Upper lobe of left lung (tissue), 6 donors: ENCODE results near the gene SMG9. TPM values are rescaled to one million over a fixed set of nuclear protein-coding genes. Genes with fewer than 3 reads are reported as not detected.

ENCODE experiments used
- ATAC-seq, 2 donors: fragments of 200-7000 bp; cut with Tn5 transposase; one replicate each; pipeline ENCODE4 v1.9.1; 2022; ENCODE audit warnings: mild to moderate bottlenecking in 2 of 2, moderate library complexity in 2 of 2; ENCODE audit not compliant: low FRiP score in 2 of 2
- DNase-seq, 2 donors: peaks; one replicate each; pipeline ENCODE4 v3.0.0-alpha.2; 2019 to 2020
- H3K27ac ChIP-seq, 4 donors: fragments of 200-600 bp; sonication (generic); one replicate each; pipeline ENCODE4 v1.5.1; 2016 to 2019
- H3K27me3 ChIP-seq, 4 donors: fragments of 200-600 bp; sonication (generic); one replicate each; pipeline ENCODE4 v1.5.1; 2017 to 2019
- H3K36me3 ChIP-seq, 4 donors: fragments of 200-600 bp; sonication (generic); one replicate each; pipeline ENCODE4 v1.5.1; 2016 to 2019
- H3K4me1 ChIP-seq, 4 donors: fragments of 200-600 bp; sonication (generic); one replicate each; pipeline ENCODE4 v1.5.1; 2018 to 2019
- H3K4me3 ChIP-seq, 4 donors: fragments of 200-600 bp; sonication (generic); one replicate each; pipeline ENCODE4 v1.5.1; 2017 to 2019; ENCODE audit warnings: mild to moderate bottlenecking in 2 of 4, moderate library complexity in 1 of 4
- H3K9me3 ChIP-seq, 4 donors: fragments of 200-600 bp; sonication (generic); one replicate each; pipeline ENCODE4 v1.5.1; 2018 to 2019
- CTCF ChIP-seq, 6 experiments: fragments of 450-650 bp in 4 of 6; fragments of 200-600 bp in 2 of 6; sonication (generic) in 2 of 6; IDR thresholded peaks; one replicate each; pipeline ENCODE4 v1.5.1; 2016 to 2019; ENCODE audit warnings: antibody characterized with exemption in 6 of 6
- EP300 ChIP-seq, 4 donors: sonication (generic); formaldehyde crosslinking; IDR thresholded peaks; one replicate each; pipeline ENCODE4 v1.5.1; 2017; ENCODE audit warnings: antibody characterized with exemption in 4 of 4, control low read depth in 2 of 4
- POLR2A ChIP-seq, 4 donors: fragments of 450-650 bp; IDR thresholded peaks; one replicate each; pipeline ENCODE4 v1.5.1; 2016 to 2017; ENCODE audit warnings: antibody characterized with exemption in 4 of 4, mild to moderate bottlenecking in 2 of 4
- POLR2AphosphoS5 ChIP-seq, 2 donors: sonication (generic); formaldehyde crosslinking; IDR thresholded peaks; one replicate each; pipeline ENCODE4 v1.5.1; 2017; ENCODE audit warnings: antibody characterized with exemption in 2 of 2
- WGBS, 2 donors: methylation state at CpG; one replicate each; pipeline ENCODE4 v1.1.5; 2017 to 2018; 5-methylcytosine and 5-hydroxymethylcytosine counted together
- total RNA-seq, 6 donors: library from RNA; depleted of rRNA in 4 of 6; stranded (reverse); fragments of >200 nt in 4 of 6; gene quantifications; one replicate each; pipeline versions ENCODE4 v1.1.0 to v1.2.1, GENCODE V29; 2016 to 2021
- donor health status: DM: no; HTN: no; CAD: no; lungs with moderate emphysema.
- donor health status: DM: no; HTN: yes; CAD: no; lungs with severe emphysema.

Gene SMG9
- total RNA-seq, 6 donors from 2014 or later, result 23.0 to 119 (median 52.9) TPM

GRCh38 chr19:43719378-43719868 is 35.3 kb downstream of the SMG9 start:
- H3K4me3 ChIP-seq, result no peak overlapping the region
- no peaks in the 10 kb centered on the region for H3K9me3 ChIP-seq
- no peak overlapping the region for H3K27ac ChIP-seq
- H3K4me1 ChIP-seq, result no peaks in the 10 kb centered on the region
- TF ChIP-seq POLR2AphosphoS5 (IDR thresholded peaks at IDR 0.05), result no peak
- TF ChIP-seq POLR2A (IDR thresholded peaks at IDR 0.05), result no peak
- no peak for TF ChIP-seq EP300 (IDR thresholded peaks at IDR 0.05)
- no peak for TF ChIP-seq CTCF (IDR thresholded peaks at IDR 0.05)
- 91 to 94% methylated on average over 31 to 37 of the region's 37 CpGs for WGBS, 2 donors
- peak in 1 of 2 donors; percentile 81 for DNase-seq
- no peaks in the 10 kb centered on the region for H3K36me3 ChIP-seq
- no peak for ATAC-seq
- H3K27me3 ChIP-seq, result no peaks in the 10 kb centered on the region

DNA sequence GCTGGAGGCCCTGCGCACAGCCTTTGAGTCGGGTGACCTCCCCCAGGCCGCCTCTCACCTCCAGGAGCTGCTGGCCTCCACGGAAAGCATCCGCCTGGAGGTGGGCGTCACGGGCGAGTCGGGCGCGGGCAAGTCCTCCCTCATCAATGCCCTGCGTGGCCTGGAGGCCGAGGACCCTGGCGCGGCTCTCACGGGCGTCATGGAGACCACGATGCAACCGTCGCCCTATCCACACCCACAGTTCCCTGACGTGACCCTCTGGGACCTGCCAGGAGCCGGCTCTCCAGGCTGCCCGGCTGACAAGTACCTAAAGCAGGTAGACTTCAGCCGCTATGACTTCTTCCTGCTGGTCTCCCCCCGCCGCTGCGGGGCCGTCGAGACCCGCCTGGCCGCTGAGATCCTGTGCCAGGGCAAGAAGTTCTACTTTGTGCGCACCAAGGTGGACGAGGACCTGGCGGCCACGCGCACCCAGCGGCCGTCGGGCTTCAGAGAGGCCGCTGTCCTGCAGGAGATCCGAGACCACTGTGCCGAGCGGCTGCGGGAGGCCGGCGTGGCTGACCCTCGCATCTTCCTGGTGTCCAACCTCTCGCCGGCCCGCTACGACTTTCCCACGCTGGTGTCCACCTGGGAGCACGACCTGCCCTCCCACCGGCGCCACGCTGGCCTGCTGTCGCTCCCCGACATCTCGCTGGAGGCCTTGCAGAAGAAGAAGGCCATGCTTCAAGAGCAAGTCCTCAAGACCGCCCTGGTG is 36.0 kb downstream of the SMG9 start:
- 92 to 94% methylated on average over 20 to 41 of the region's 60 CpGs for WGBS, 2 donors
- H3K9me3 ChIP-seq, result no peaks in the 10 kb centered on the region
- TF ChIP-seq POLR2A (IDR thresholded peaks at IDR 0.05) (no peak), POLR2AphosphoS5 (IDR thresholded peaks at IDR 0.05) (no peak), CTCF (IDR thresholded peaks at IDR 0.05) (no peak), EP300 (IDR thresholded peaks at IDR 0.05) (no peak)
- H3K27me3 ChIP-seq, result no peaks in the 10 kb centered on the region
- H3K27ac ChIP-seq, result no peak overlapping the region
- H3K36me3 ChIP-seq, result no peaks in the 10 kb centered on the region
- DNase-seq (peak in 1 of 2 donors; percentile 80), ATAC-seq (no peak)
- no peaks in the 10 kb centered on the region for H3K4me1 ChIP-seq
- no peak overlapping the region for H3K4me3 ChIP-seq

- H3K27ac ChIP-seq, result no peak within 1 kb of the TSS
- DNase-seq (no peak), ATAC-seq (no peak)
- no peaks in the 10 kb centered on the region for H3K27me3 ChIP-seq
- 63 to 73% methylated on average over 2 to 4 of the region's 4 CpGs for WGBS, 2 donors
- H3K4me3 ChIP-seq, result no peak within 1 kb of the TSS
- H3K4me1 ChIP-seq, result no peaks in the 10 kb centered on the region
- TF ChIP-seq POLR2AphosphoS5 (IDR thresholded peaks at IDR 0.05) (no peak), EP300 (IDR thresholded peaks at IDR 0.05) (no peak), CTCF (IDR thresholded peaks at IDR 0.05) (no peak), POLR2A (IDR thresholded peaks at IDR 0.05) (no peak)
- H3K9me3 ChIP-seq, result no peaks in the 10 kb centered on the region
- H3K36me3 ChIP-seq, result no peaks in the 10 kb centered on the region
These were observed 39.0 kb downstream of the SMG9 start, which contains the start of gene IRGC for GRCh38 chr19:43715776-43716175. Gene IRGC, plus strand, starts transcription at chr19:43716076. Its CDS starts 2,483 bp downstream, at chr19:43718559.

GRCh38 chr19:43713208-43713607 is 41.6 kb downstream of the SMG9 start:
- Histone ChIP-seq H3K36me3 (no peaks in the 10 kb centered on the region), H3K4me3 (no peak overlapping the region), H3K27me3 (no peaks in the 10 kb centered on the region), H3K9me3 (peaks cover 0 to 11% (median 10%) of the 10 kb centered on the region in 4 donors), H3K27ac (no peak overlapping the region), H3K4me1 (no peaks in the 10 kb centered on the region)
- ATAC-seq, result no peak
- 61 to 86% methylated on average over 2 to 3 of the region's 3 CpGs for WGBS, 2 donors
- TF ChIP-seq POLR2A (IDR thresholded peaks at IDR 0.05), result no peak
- no peak for TF ChIP-seq POLR2AphosphoS5 (IDR thresholded peaks at IDR 0.05)
- TF ChIP-seq CTCF (IDR thresholded peaks at IDR 0.05), result no peak
- no peak for TF ChIP-seq EP300 (IDR thresholded peaks at IDR 0.05)
- DNase-seq, result no peak
